ENCODE results near the gene FAXDC2.

DNA sequence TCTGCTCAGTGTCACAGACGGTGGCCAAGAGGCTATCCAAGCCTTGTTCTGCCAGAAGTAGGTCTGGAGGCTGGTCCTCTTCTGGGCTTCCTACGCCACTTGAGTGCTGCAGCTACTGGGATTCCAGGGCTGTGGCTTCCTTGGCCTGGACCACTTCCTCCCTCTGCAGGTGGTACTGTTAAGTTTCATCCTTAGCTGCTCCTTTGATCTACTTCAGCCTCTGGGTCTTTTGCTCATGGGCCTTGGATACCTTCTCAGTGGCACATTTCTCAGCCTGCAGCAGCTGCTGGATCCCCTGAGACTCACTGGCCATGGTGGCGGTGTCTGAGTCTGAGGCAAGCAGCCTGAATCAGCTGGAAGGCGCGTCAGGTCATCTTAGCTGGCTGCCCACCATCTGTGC, 18.3 kb upstream of the FAXDC2 start:
- TF ChIP-seq, protein P1, sequence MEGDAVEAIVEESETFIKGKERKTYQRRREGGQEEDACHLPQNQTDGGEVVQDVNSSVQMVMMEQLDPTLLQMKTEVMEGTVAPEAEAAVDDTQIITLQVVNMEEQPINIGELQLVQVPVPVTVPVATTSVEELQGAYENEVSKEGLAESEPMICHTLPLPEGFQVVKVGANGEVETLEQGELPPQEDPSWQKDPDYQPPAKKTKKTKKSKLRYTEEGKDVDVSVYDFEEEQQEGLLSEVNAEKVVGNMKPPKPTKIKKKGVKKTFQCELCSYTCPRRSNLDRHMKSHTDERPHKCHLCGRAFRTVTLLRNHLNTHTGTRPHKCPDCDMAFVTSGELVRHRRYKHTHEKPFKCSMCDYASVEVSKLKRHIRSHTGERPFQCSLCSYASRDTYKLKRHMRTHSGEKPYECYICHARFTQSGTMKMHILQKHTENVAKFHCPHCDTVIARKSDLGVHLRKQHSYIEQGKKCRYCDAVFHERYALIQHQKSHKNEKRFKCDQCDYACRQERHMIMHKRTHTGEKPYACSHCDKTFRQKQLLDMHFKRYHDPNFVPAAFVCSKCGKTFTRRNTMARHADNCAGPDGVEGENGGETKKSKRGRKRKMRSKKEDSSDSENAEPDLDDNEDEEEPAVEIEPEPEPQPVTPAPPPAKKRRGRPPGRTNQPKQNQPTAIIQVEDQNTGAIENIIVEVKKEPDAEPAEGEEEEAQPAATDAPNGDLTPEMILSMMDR (IDR thresholded peaks at IDR 0.05; ENCODE audit: insufficient read depth, low read depth, low read length) = no peak
- no peak for TF ChIP-seq EZH2 (IDR thresholded peaks at IDR 0.05; ENCODE audit: insufficient read depth, low read length)
